ENCODE data around the gene TPST2.

- TF ChIP-seq CTCF (conservative IDR thresholded peaks at IDR 0.05; ENCODE audit: low read depth, low read length) (no peak), EZH2 (IDR thresholded peaks at IDR 0.05; ENCODE audit: borderline replicate concordance, low read depth, low read length, poor library complexity, severe bottlenecking) (no peak)
Measured at GRCh38 chr22:26565889-26566288, 24.0 kb downstream of the TPST2 start.

Measured in A673 (cell line).